ENCODE results near the gene NDUFA8. TPM values are rescaled to one million over a fixed set of nuclear protein-coding genes. Genes with fewer than 3 reads are reported as not detected.

Gene NDUFA8
- total and polyA plus RNA-seq, 10 of the 15 experiments (the other 5 are each of a cell fraction or from before 2014, with no cell fraction given): 44.9 to 159 (median 90.8) TPM

GRCh38 chr9:122184551-122184950 is 25.0 kb upstream of the NDUFA8 start:
- no peak for DNase-seq (ENCODE audit: low read depth, low spot score)
- in situ Hi-C loops (cut with MboI): no loop called here
- 0% methylated on average over 1 of the region's 1 CpG for WGBS (ENCODE audit: insufficient coverage, insufficient replicate concordance, low lambda C conversion rate, missing lambda C conversion rate)
- POLR2A ChIA-PET: no interaction called here
- Histone ChIP-seq H3K79me2 (ENCODE audit: control insufficient read depth, insufficient read depth, low read length) (no peaks in the 10 kb centered on the region), H3K4me1 (ENCODE audit: control insufficient read depth, insufficient read depth, low read length) (no peaks in the 10 kb centered on the region), H3K27me3 (replicated peaks in 1 of 2; ENCODE audit: control insufficient read depth in 2 of 2, insufficient read depth in 2 of 2, low read length in 1 of 2) (peaks cover 0 to 4% of the 10 kb centered on the region in 2 experiments; a peak in 2 of 4 replicates), H3K9me3 (replicated peaks; ENCODE audit: control insufficient read depth, insufficient read depth, low read length) (no peaks in the 10 kb centered on the region), H3K4me2 (ENCODE audit: control insufficient read depth, insufficient read depth) (no peak overlapping the region), H3K4me3 (no peak overlapping the region), H3K36me3 (ENCODE audit: control insufficient read depth in 2 of 2, insufficient read depth in 2 of 2, low read length in 1 of 2) (no peaks in the 10 kb centered on the region), H2AFZ (ENCODE audit: control insufficient read depth, low read depth, low read length) (no peak overlapping the region), H3K27ac (ENCODE audit: control insufficient read depth, insufficient read depth) (no peak overlapping the region), H4K20me1 (ENCODE audit: control insufficient read depth, insufficient read depth) (no peaks in the 10 kb centered on the region), H3K9ac (ENCODE audit: control insufficient read depth, insufficient read depth, low read length) (no peak overlapping the region)
- TF ChIP-seq SRF (IDR thresholded peaks at IDR 0.05; ENCODE audit: low read depth in 2 of 2, low read length in 2 of 2) (no peak), NKRF (conservative IDR thresholded peaks at IDR 0.05) (no peak), EED (IDR thresholded peaks at IDR 0.05; ENCODE audit: low read depth) (no peak), KDM1A (IDR thresholded peaks at IDR 0.05; ENCODE audit: borderline replicate concordance) (no peak), ATF3 (IDR thresholded peaks at IDR 0.05; ENCODE audit: borderline replicate concordance, extremely low read depth, low read depth, low read length) (no peak), ZNF622 (IDR thresholded peaks at IDR 0.05) (no peak), HDGF (IDR thresholded peaks at IDR 0.05) (no peak), JUNB (IDR thresholded peaks at IDR 0.05) (no peak)
- SMC1A ChIA-PET (ENCODE audit: uncharacterized antibody, unreplicated experiment): no interaction called here
- no peak for ATAC-seq
- CTCF ChIA-PET: interaction anchor here (0.6 kb wide), 1 partner anchor 22 kb away, joined by 3 read pairs; no protein-coding TSS in a partner anchor
- BruUV-seq (replicated peaks): no TSS peak
- RAD21 ChIA-PET (ENCODE audit: unreplicated experiment): no interaction called here
- intact Hi-C loops (cut with micrococcal nuclease; ENCODE audit: unreplicated experiment): no loop called here
- FAIRE-seq: no peak

Measured in GM12878 (cell line).